HEK293 (cell line): ENCODE data around the gene DROSHA.

Experiments used
- CTCF ChIA-PET: fragments of 350-600 bp; formaldehyde crosslinking; extraction: SDS; loops from one replicate; lab custom pipeline; 2021; ENCODE audit warnings: antibody characterized with exemption; lab: Yijun Ruan, JAX
- POLR2A ChIA-PET: fragments of 300-600 bp; formaldehyde crosslinking; extraction: SDS; loops from one replicate; lab custom pipeline; 2020; ENCODE audit warnings: antibody characterized with exemption, inconsistent platforms; lab: Yijun Ruan, JAX
- H3K27ac ChIP-seq: fragments of 200-500 bp; sonication (Bioruptor generic); 2 replicates; pipeline ENCODE4 v1.5.1; 2014; ENCODE audit warnings: low read depth, low read length, control low read depth, inconsistent platforms; ENCODE audit errors: extremely low read depth
- H3K36me3 ChIP-seq, 2 experiments: fragments of 200-500 bp in 1 of 2; sonication (Bioruptor generic) in 1 of 2; 1 replicate in 1 of 2; 2 replicates in 1 of 2; pipeline ENCODE4 v1.5.1; 2014 to 2017; ENCODE audit warnings: inconsistent platforms in 2 of 2, low read length in 2 of 2; ENCODE audit not compliant: control insufficient read depth in 2 of 2, insufficient read depth in 1 of 2
- H3K4me1 ChIP-seq: fragments of 200-500 bp; sonication (Bioruptor generic); 2 replicates; pipeline ENCODE4 v1.5.1; 2014; ENCODE audit warnings: mild to moderate bottlenecking, low read length, inconsistent platforms; ENCODE audit not compliant: control insufficient read depth, insufficient read depth
- H3K4me3 ChIP-seq: 2 replicates; pipeline ENCODE4 v1.5.1; 2011; ENCODE audit warnings: low read depth, mild to moderate bottlenecking, control low read depth, low read length, moderate library complexity
- H3K9me3 ChIP-seq: fragments of 200-500 bp; sonication (Bioruptor generic); 2 replicates; pipeline ENCODE4 v1.5.1; 2014; ENCODE audit warnings: low read depth, low read length, inconsistent platforms; ENCODE audit not compliant: control insufficient read depth, insufficient read depth
- GLI4 ChIP-seq: fragments of 450-650 bp; formaldehyde crosslinking; IDR thresholded peaks from 2 replicates; pipeline ENCODE4 v1.5.1; 2016; ENCODE audit warnings: missing biosample characterization, missing genetic modification characterization
- KLF16 ChIP-seq: fragments of 450-650 bp; formaldehyde crosslinking; IDR thresholded peaks from 2 replicates; pipeline ENCODE4 v1.5.1; 2017; ENCODE audit warnings: missing biosample characterization, missing genetic modification characterization
- KLF8 ChIP-seq: fragments of 450-650 bp; formaldehyde crosslinking; IDR thresholded peaks from 2 replicates; pipeline ENCODE4 v1.5.1; 2016; ENCODE audit warnings: missing biosample characterization, missing genetic modification characterization
- PRDM6 ChIP-seq: fragments of 450-650 bp; formaldehyde crosslinking; IDR thresholded peaks from 2 replicates; pipeline ENCODE4 v1.5.1; 2017; ENCODE audit warnings: missing biosample characterization, missing genetic modification characterization
- REST ChIP-seq: fragments of 450-650 bp; formaldehyde crosslinking; IDR thresholded peaks from 2 replicates; pipeline ENCODE4 v1.5.1; 2016; ENCODE audit warnings: missing biosample characterization, missing genetic modification characterization
- SP7 ChIP-seq: fragments of 450-650 bp; formaldehyde crosslinking; IDR thresholded peaks from 2 replicates; pipeline ENCODE4 v1.5.1; 2016; ENCODE audit warnings: missing biosample characterization, missing genetic modification characterization
- WT1 ChIP-seq: fragments of 450-650 bp; formaldehyde crosslinking; IDR thresholded peaks from 2 replicates; pipeline ENCODE4 v1.5.1; 2016; ENCODE audit warnings: missing biosample characterization, missing genetic modification characterization
- YY1 ChIP-seq: fragments of 450-650 bp; formaldehyde crosslinking; IDR thresholded peaks from 2 replicates; pipeline ENCODE4 v1.5.1; 2018; ENCODE audit warnings: missing biosample characterization, missing genetic modification characterization
- ZBTB17 ChIP-seq: fragments of 450-650 bp; formaldehyde crosslinking; IDR thresholded peaks from 2 replicates; pipeline ENCODE4 v1.5.1; 2016; ENCODE audit warnings: missing biosample characterization, missing genetic modification characterization
- ZBTB20 ChIP-seq: fragments of 450-650 bp; formaldehyde crosslinking; IDR thresholded peaks from 2 replicates; pipeline ENCODE4 v1.5.1; 2016; ENCODE audit warnings: missing biosample characterization, missing genetic modification characterization
- ZBTB49 ChIP-seq: fragments of 450-650 bp; formaldehyde crosslinking; IDR thresholded peaks from 2 replicates; pipeline ENCODE4 v1.5.1; 2016; ENCODE audit warnings: missing biosample characterization, missing genetic modification characterization, low read depth
- ZBTB7A ChIP-seq: fragments of 450-650 bp; formaldehyde crosslinking; IDR thresholded peaks from 2 replicates; pipeline ENCODE4 v1.5.1; 2016; ENCODE audit warnings: low read depth, missing biosample characterization, missing genetic modification characterization
- ZNF114 ChIP-seq: fragments of 450-650 bp; formaldehyde crosslinking; IDR thresholded peaks from 2 replicates; pipeline ENCODE4 v1.5.0; 2017; ENCODE audit warnings: missing biosample characterization, missing genetic modification characterization
- ZNF146 ChIP-seq: fragments of 450-650 bp; formaldehyde crosslinking; IDR thresholded peaks from 2 replicates; pipeline ENCODE4 v1.5.1; 2016; ENCODE audit warnings: missing biosample characterization, missing genetic modification characterization
- ZNF2 ChIP-seq: fragments of 450-650 bp; formaldehyde crosslinking; IDR thresholded peaks from 2 replicates; pipeline ENCODE4 v1.5.1; 2016; ENCODE audit warnings: missing biosample characterization, missing genetic modification characterization
- ZNF350 ChIP-seq: fragments of 450-650 bp; formaldehyde crosslinking; IDR thresholded peaks from 2 replicates; pipeline ENCODE4 v1.5.0; 2017; ENCODE audit warnings: missing biosample characterization, mild to moderate bottlenecking, missing genetic modification characterization
- ZNF513 ChIP-seq: fragments of 450-650 bp; IDR thresholded peaks from 2 replicates; pipeline ENCODE4 v1.5.1; 2018; ENCODE audit warnings: missing biosample characterization, missing genetic modification characterization
- ZNF514 ChIP-seq: fragments of 450-650 bp; formaldehyde crosslinking; IDR thresholded peaks from 2 replicates; pipeline ENCODE4 v1.5.1; 2016; ENCODE audit warnings: missing biosample characterization, missing genetic modification characterization
- ZNF521 ChIP-seq: fragments of 450-650 bp; formaldehyde crosslinking; IDR thresholded peaks from 2 replicates; pipeline ENCODE4 v1.5.1; 2017; ENCODE audit warnings: missing biosample characterization, mild to moderate bottlenecking, missing genetic modification characterization
- ZNF549 ChIP-seq: fragments of 450-650 bp; IDR thresholded peaks from 2 replicates; pipeline ENCODE4 v1.5.1; 2018; ENCODE audit warnings: missing biosample characterization, missing genetic modification characterization, mild to moderate bottlenecking, inconsistent platforms, moderate library complexity
- ZNF645 ChIP-seq: fragments of 450-650 bp; formaldehyde crosslinking; IDR thresholded peaks from 2 replicates; pipeline ENCODE4; 2016; ENCODE audit warnings: missing biosample characterization, missing genetic modification characterization
- ZSCAN23 ChIP-seq: fragments of 450-650 bp; formaldehyde crosslinking; IDR thresholded peaks from 2 replicates; pipeline ENCODE4 v1.5.1; 2016; ENCODE audit warnings: missing biosample characterization, missing genetic modification characterization

The DROSHA gene

DNA sequence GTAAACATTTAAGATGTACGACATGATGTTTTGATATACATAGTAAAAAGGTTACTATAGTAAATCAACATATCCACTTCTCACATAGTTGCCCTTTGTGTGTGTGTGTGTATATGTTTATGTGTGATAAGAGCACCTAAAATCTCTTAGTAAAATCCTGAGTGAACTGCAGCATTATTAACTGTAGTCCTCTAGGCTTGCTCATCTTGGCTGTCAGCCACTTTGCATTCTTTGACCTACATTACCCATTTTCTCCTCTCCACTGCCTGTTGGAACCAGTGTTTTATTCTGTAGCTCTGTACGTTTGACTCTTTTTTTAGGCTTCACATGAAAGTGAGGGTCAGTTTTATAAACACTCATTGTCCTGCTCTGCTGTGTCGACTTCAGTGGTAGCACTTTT is 24.6 kb upstream of the DROSHA start:
- H3K36me3 ChIP-seq = peaks cover 42 to 49% of the 10 kb centered on the region in 2 experiments
- H3K4me3 ChIP-seq = no peak overlapping the region
- no peaks in the 10 kb centered on the region for H3K4me1 ChIP-seq
- H3K27ac ChIP-seq = no peak overlapping the region
- no peaks in the 10 kb centered on the region for H3K9me3 ChIP-seq
- POLR2A ChIA-PET = interaction anchor here (0.6 kb wide), 1 partner anchor 14 kb away, joined by 3 read pairs; no protein-coding TSS in a partner anchor
- no peak for TF ChIP-seq WT1
- no peak for TF ChIP-seq PRDM6 (tag by site-specific recombination)
- TF ChIP-seq ZBTB7A (tag by site-specific recombination) = no peak
- TF ChIP-seq KLF16 (tag by site-specific recombination) = no peak
- TF ChIP-seq, all 188 proteins: peak for 0
- CTCF ChIA-PET = no interaction called here

DNA sequence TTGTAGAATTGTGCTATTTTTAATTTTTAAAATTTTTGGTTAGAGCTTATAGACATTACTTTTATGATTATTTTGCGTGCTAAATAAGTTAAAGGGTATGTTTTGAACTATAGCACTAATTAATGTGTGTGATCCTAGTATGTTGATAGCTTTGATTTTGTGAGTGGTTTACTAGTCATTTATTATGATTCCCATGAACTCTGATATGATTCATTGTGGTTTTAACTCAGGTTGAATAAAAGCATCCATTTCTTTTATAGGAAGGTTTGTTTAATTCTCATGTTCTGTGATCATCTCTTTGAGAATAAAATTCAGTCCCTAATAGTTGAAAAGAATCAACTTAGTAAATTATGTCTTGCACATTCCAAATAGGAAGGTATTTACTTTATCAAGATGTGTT is 22.7 kb upstream of the DROSHA start:
- Histone ChIP-seq H3K27ac (no peak overlapping the region), H3K9me3 (no peaks in the 10 kb centered on the region), H3K4me1 (no peaks in the 10 kb centered on the region), H3K36me3 (peaks cover 47 to 54% of the 10 kb centered on the region in 2 experiments), H3K4me3 (no peak overlapping the region)
- TF ChIP-seq KLF8 (tag by site-specific recombination) (no peak), ZNF514 (tag by site-specific recombination) (no peak), ZNF114 (tag by site-specific recombination) (no peak), ZNF645 (tag by site-specific recombination) (no peak), ZBTB17 (tag by site-specific recombination) (no peak), ZSCAN23 (tag by site-specific recombination) (no peak), GLI4 (tag by site-specific recombination) (no peak), ZNF2 (tag by site-specific recombination) (no peak), ZNF549 (tag by site-specific recombination) (no peak), ZBTB20 (tag by site-specific recombination) (no peak), ZNF146 (tag by site-specific recombination) (no peak), REST (no peak), ZBTB49 (tag by site-specific recombination) (no peak), ZNF350 (tag by site-specific recombination) (no peak), YY1 (tag by site-specific recombination) (no peak), ZNF513 (tag by site-specific recombination) (no peak), SP7 (tag by site-specific recombination) (no peak), ZNF521 (tag by site-specific recombination) (no peak)
- ChIA-PET CTCF (no interaction called here), POLR2A (no interaction called here)
